IMR-90 (cell line): Measurements from ENCODE around the gene IL17D. TPM values are rescaled to one million over a fixed set of nuclear protein-coding genes. Genes with fewer than 3 reads are reported as not detected.
"Not testable (repeated sequence)": the region's sequence is repeated elsewhere in the genome, so short reads cannot be mapped to it uniquely, and the experiment has no call there.

Source experiments
- ATAC-seq: fragments of 200-7000 bp; cut with Tn5 transposase; 2 replicates; pipeline ENCODE4 v1.9.1; 2020; ENCODE audit warnings: low read depth, mild to moderate bottlenecking, moderate library complexity
- BruUV-seq: library from RNA; stranded (reverse); fragments of 400-500 nt; replicated peaks from 2 replicates; lab custom pipeline; 2021; lab: Mats Ljungman, UMichigan
- CTCF ChIA-PET: fragments of 300-600 bp; formaldehyde crosslinking; extraction: SDS; loops from one replicate; lab custom pipeline; 2021; ENCODE audit warnings: antibody characterized with exemption; lab: Yijun Ruan, JAX
- POLR2A ChIA-PET: fragments of 300-600 bp; sonication (Branson Sonifier 250); formaldehyde crosslinking; loops from one replicate; lab custom pipeline; 2022; ENCODE audit warnings: antibody characterized with exemption; ENCODE audit not compliant: unreplicated experiment; lab: Charles Lee
- DNase-seq: peaks from one replicate; pipeline ENCODE4 v3.0.0; 2013
- H2AFZ ChIP-seq: replicated peaks from 2 replicates; pipeline ENCODE3; 2013; ENCODE audit warnings: low read length, mild to moderate bottlenecking; ENCODE audit not compliant: poor library complexity
- H2AK5ac ChIP-seq: 2 replicates; pipeline ENCODE4 v1.6.1; 2013; ENCODE audit warnings: low read depth, low read length, inconsistent platforms
- H2AK9ac ChIP-seq: replicated peaks from 2 replicates; pipeline ENCODE3; 2013; ENCODE audit warnings: mild to moderate bottlenecking, low read depth, low read length, moderate library complexity; ENCODE audit not compliant: poor library complexity
- H2BK120ac ChIP-seq: 2 replicates; pipeline ENCODE4 v1.6.1; 2013; ENCODE audit warnings: low read depth, low read length, inconsistent platforms
- H2BK15ac ChIP-seq: 3 replicates; pipeline ENCODE4 v1.6.1; 2013; ENCODE audit warnings: low read depth, low read length, inconsistent platforms
- H2BK20ac ChIP-seq: 2 replicates; pipeline ENCODE4 v1.6.1; 2013; ENCODE audit warnings: low read depth, mild to moderate bottlenecking, inconsistent platforms, low read length, moderate library complexity
- H2BK5ac ChIP-seq: 2 replicates; pipeline ENCODE4 v1.6.1; 2013; ENCODE audit warnings: mild to moderate bottlenecking, low read depth, low read length, inconsistent platforms; ENCODE audit not compliant: poor library complexity, severe bottlenecking
- H3K14ac ChIP-seq: replicated peaks from 2 replicates; pipeline ENCODE4 v1.6.1; 2013; ENCODE audit warnings: low read depth, low read length, inconsistent platforms
- H3K18ac ChIP-seq: 2 replicates; pipeline ENCODE4 v1.6.1; 2013; ENCODE audit warnings: low read depth, low read length, control low read depth
- H3K23ac ChIP-seq: 2 replicates; pipeline ENCODE4 v1.6.1; 2013; ENCODE audit warnings: low read depth, low read length, inconsistent platforms
- H3K27ac ChIP-seq: 2 replicates; pipeline ENCODE4 v1.5.1; 2013; ENCODE audit warnings: mild to moderate bottlenecking, control low read depth, low read length; ENCODE audit not compliant: insufficient read depth
- H3K27me3 ChIP-seq: 2 replicates; pipeline ENCODE4 v1.6.1; 2013; ENCODE audit warnings: low read length; ENCODE audit not compliant: control insufficient read depth, insufficient read depth
- H3K36me3 ChIP-seq: 2 replicates; pipeline ENCODE4 v1.6.1; 2013; ENCODE audit warnings: low read length, mixed read lengths; ENCODE audit not compliant: control insufficient read depth, insufficient read depth
- H3K4ac ChIP-seq: 2 replicates; pipeline ENCODE4 v1.6.1; 2013; ENCODE audit warnings: low read depth, low read length, inconsistent platforms
- H3K4me1 ChIP-seq: 2 replicates; pipeline ENCODE4 v1.6.1; 2013; ENCODE audit warnings: low read length, mixed read lengths; ENCODE audit not compliant: control insufficient read depth, insufficient read depth
- H3K4me2 ChIP-seq: 2 replicates; pipeline ENCODE4 v1.6.1; 2013; ENCODE audit warnings: low read depth, mild to moderate bottlenecking, control low read depth, low read length, moderate library complexity
- H3K4me3 ChIP-seq: 2 replicates; pipeline ENCODE4 v1.5.1; 2013; ENCODE audit warnings: low read depth, mild to moderate bottlenecking, control low read depth, low read length, moderate library complexity; ENCODE audit not compliant: insufficient read depth
- H3K56ac ChIP-seq: 2 replicates; pipeline ENCODE4 v1.6.1; 2013; ENCODE audit warnings: low read length, inconsistent platforms; ENCODE audit not compliant: insufficient read depth; ENCODE audit errors: extremely low read depth
- H3K79me1 ChIP-seq, 2 experiments: 2 replicates each; pipeline ENCODE4 v1.6.1; 2013; ENCODE audit warnings: low read length in 2 of 2, inconsistent platforms in 1 of 2, low read depth in 1 of 2
- H3K9ac ChIP-seq: 2 replicates; pipeline ENCODE4 v1.6.1; 2013; ENCODE audit warnings: low read depth, low read length, control low read depth
- H3K9me1 ChIP-seq: 2 replicates; pipeline ENCODE4 v1.6.1; 2013; ENCODE audit warnings: low read length, inconsistent platforms; ENCODE audit not compliant: insufficient read depth
- H3K9me3 ChIP-seq: 2 replicates; pipeline ENCODE4 v1.6.1; 2013; ENCODE audit warnings: low read length; ENCODE audit not compliant: control insufficient read depth, insufficient read depth
- H4K20me1 ChIP-seq: 2 replicates; pipeline ENCODE4 v1.6.1; 2013; ENCODE audit warnings: low read length, inconsistent platforms; ENCODE audit not compliant: insufficient read depth
- H4K5ac ChIP-seq: 2 replicates; pipeline ENCODE4 v1.6.1; 2013; ENCODE audit warnings: mild to moderate bottlenecking, low read depth, low read length, control low read depth
- H4K8ac ChIP-seq, 2 experiments: 2 replicates each; pipeline ENCODE4 v1.6.1; 2013; ENCODE audit warnings: low read depth in 2 of 2, low read length in 2 of 2, control low read depth in 1 of 2, inconsistent platforms in 1 of 2
- H4K91ac ChIP-seq: 2 replicates; pipeline ENCODE4 v1.6.1; 2013; ENCODE audit warnings: low read depth, low read length, inconsistent platforms; ENCODE audit not compliant: insufficient read depth
- CHD1 ChIP-seq: IDR thresholded peaks from 2 replicates; pipeline ENCODE4 v1.6.1; 2012; ENCODE audit warnings: low read depth, low read length, improper control_type of control experiment
- FOS ChIP-seq: fragments of 150-350 bp; IDR thresholded peaks from 2 replicates; pipeline ENCODE4 v1.6.1; 2016; ENCODE audit warnings: low read depth, low read length
- NFE2L2 ChIP-seq: fragments of 150-350 bp; IDR thresholded peaks from 2 replicates; pipeline ENCODE4 v1.6.1; 2016; ENCODE audit warnings: low read depth, mild to moderate bottlenecking, low read length
- RCOR1 ChIP-seq: IDR thresholded peaks from 2 replicates; pipeline ENCODE4 v1.6.1; 2012; ENCODE audit warnings: mild to moderate bottlenecking, low read length, improper control_type of control experiment; ENCODE audit not compliant: insufficient replicate concordance
- RFX5 ChIP-seq: IDR thresholded peaks from 2 replicates; pipeline ENCODE4 v1.8.0; 2012; ENCODE audit warnings: low read depth, mild to moderate bottlenecking, low read length, moderate library complexity
- WGBS, 2 experiments: methylation state at CpG; one replicate each; pipeline versions ENCODE4 v1.1.5 to v1.1.7; 2013; ENCODE audit warnings: missing lambda C conversion rate in 2 of 2; ENCODE audit not compliant: insufficient read length in 1 of 2; ENCODE audit errors: extremely low coverage in 2 of 2; 5-methylcytosine and 5-hydroxymethylcytosine counted together
- dilution Hi-C: fragments of 300-500 bp; cut with HindIII; formaldehyde crosslinking; loops from one replicate; pipeline ENCODE4 v1.14.3; 2018; ENCODE audit warnings: low sequenced_read_pairs; ENCODE audit not compliant: unreplicated experiment
- in situ Hi-C: fragments of 300-500 bp; cut with MboI; formaldehyde crosslinking; loops from 3 replicates; pipeline ENCODE4 v1.14.3; 2019; ENCODE audit warnings: low sequenced_read_pairs, inconsistent platforms, mixed read lengths
- intact Hi-C: fragments of 100-400 bp; cut with micrococcal nuclease; formaldehyde crosslinking; loops from 2 replicates; pipeline ENCODE4 v1.10.0; 2022
- polyA plus RNA-seq, 3 experiments: library from polyadenylated mRNA; depleted of rRNA; stranded (reverse); fragments of >200 nt; gene quantifications; 2 replicates each; pipeline ENCODE4 v1.2.3, GENCODE V29; 2012; ENCODE audit warnings: low replicate concordance in 1 of 3
- total RNA-seq: library from RNA; depleted of rRNA; stranded (reverse); fragments of >200 nt; gene quantifications from 2 replicates; pipeline ENCODE4 v1.2.3, GENCODE V29; 2012

The IL17D gene
- total and polyA plus RNA-seq, 2 of the 4 experiments (the other 2 are of a cell fraction): 0.72 to 1.4 TPM

GRCh38 chr13:20676213-20676612 lies 27.3 kb upstream of the IL17D start:
- DNase-seq (no peak), ATAC-seq (no peak)
- Histone ChIP-seq H2BK20ac (no peak overlapping the region), H3K18ac (no peak overlapping the region), H3K4me2 (no peak overlapping the region), H2AK9ac (no peak overlapping the region), H2BK15ac (no peak overlapping the region), H3K4me3 (no peak overlapping the region), H3K56ac (no peak overlapping the region), H2BK120ac (no peak overlapping the region), H2AFZ (no peak overlapping the region), H4K91ac (no peak overlapping the region), H3K4ac (no peak overlapping the region), H3K9me3 (no peaks in the 10 kb centered on the region), H2AK5ac (no peak overlapping the region), H3K9me1 (peaks cover 2% of the 10 kb centered on the region), H3K27me3 (no peaks in the 10 kb centered on the region), H4K8ac (no peak overlapping the region), H3K27ac (no peak overlapping the region), H3K36me3 (peaks cover 3% of the 10 kb centered on the region; the same call in 1 of the 2 replicates), H3K79me1 (no peaks in the 10 kb centered on the region), H3K4me1 (peaks cover 2% of the 10 kb centered on the region; the same call in 1 of the 2 replicates), H3K14ac (no peak overlapping the region), H3K9ac (no peak overlapping the region), H4K20me1 (no peaks in the 10 kb centered on the region), H4K5ac (no peak overlapping the region), H3K23ac (no peak overlapping the region), H2BK5ac (no peak overlapping the region)
- intact Hi-C loops (no loop called here), dilution Hi-C loops (no loop called here), in situ Hi-C loops (loop anchor here (5.0 kb wide), 1 partner anchor 49 kb away; no protein-coding TSS in a partner anchor)
- WGBS, 2 experiments: no CpG with 5 or more reads among the region's 2 CpGs
- ChIA-PET POLR2A (no interaction called here), CTCF (no interaction called here)
- no peak for TF ChIP-seq RCOR1
- TF ChIP-seq NFE2L2: no peak
- no peak for TF ChIP-seq RFX5
- no peak for TF ChIP-seq CHD1
- TF ChIP-seq FOS: no peak
- no TSS peak for BruUV-seq

- intact Hi-C loops, BruUV-seq, CTCF ChIA-PET: not testable (repeated sequence)
Observed at GRCh38 chr13:20678606-20679005, 24.9 kb upstream of the IL17D start.

More at GRCh38 chr13:20678606-20679005, 24.9 kb upstream of the IL17D start:
- H2BK120ac ChIP-seq, H4K20me1 ChIP-seq, DNase-seq, H3K56ac ChIP-seq, H3K23ac ChIP-seq, H3K4me3 ChIP-seq, H3K36me3 ChIP-seq, ATAC-seq, H3K79me1 ChIP-seq, H3K9ac ChIP-seq, H3K4ac ChIP-seq, H2BK5ac ChIP-seq, POLR2A ChIA-PET, H4K5ac ChIP-seq, H3K18ac ChIP-seq, H3K27me3 ChIP-seq, H3K27ac ChIP-seq, H2AK9ac ChIP-seq, H2AK5ac ChIP-seq, H2BK15ac ChIP-seq, H3K9me1 ChIP-seq, H4K91ac ChIP-seq, H3K4me2 ChIP-seq, H3K14ac ChIP-seq, H2AFZ ChIP-seq, dilution Hi-C loops, H4K8ac ChIP-seq, H3K4me1 ChIP-seq, H3K9me3 ChIP-seq, H2BK20ac ChIP-seq: not testable (repeated sequence)
- in situ Hi-C loops: loop anchor here (5.0 kb wide), 1 partner anchor 51 kb away; no protein-coding TSS in a partner anchor
- 88% methylated on average over 5 of the region's 7 CpGs; no CpG with 5 or more reads in 1 of the 2 experiments for WGBS, 2 experiments
